K562 (cell line): ENCODE results near the gene PCSK6. TPM values are rescaled to one million over a fixed set of nuclear protein-coding genes. Genes with fewer than 3 reads are reported as not detected.

Experiments
- ATAC-seq: fragments of 200-7000 bp; cut with Tn5 transposase; 3 replicates; pipeline ENCODE4 v1.9.1; 2020; ENCODE audit warnings: moderate library complexity
- BruUV-seq: library from RNA; stranded (reverse); fragments of 400-500 nt; replicated peaks from 2 replicates; lab custom pipeline; 2021; lab: Mats Ljungman, UMichigan
- CTCF ChIA-PET: fragments of 300-600 bp; formaldehyde crosslinking; extraction: SDS; loops from one replicate; lab custom pipeline; 2021; ENCODE audit warnings: low intra/inter-chr PET ratio; lab: Yijun Ruan, JAX
- POLR2A ChIA-PET: fragments of 300-600, 350-650 bp; sonication (Branson Sonifier 250); formaldehyde crosslinking; extraction: SDS; loops from one replicate; lab custom pipeline; 2021; ENCODE audit warnings: antibody characterized with exemption, inconsistent platforms; lab: Yijun Ruan, JAX
- DNase-seq, 4 experiments: peaks; one replicate each; pipeline versions ENCODE4 v3.0.0 to v3.0.0-alpha.2; 2011 to 2018; ENCODE audit warnings: low spot score in 3 of 4, mixed read lengths in 3 of 4; ENCODE audit errors: extremely low read depth in 1 of 4
- FAIRE-seq: peaks from 2 replicates; lab custom pipeline; 2011; peaks lifted over from hg19 to GRCh38; lab: Jason Lieb, UNC
- H2AFZ ChIP-seq: 2 replicates; pipeline ENCODE4 v1.6.0; 2011; ENCODE audit warnings: low read depth, low read length, control low read depth, inconsistent platforms
- H3K27ac ChIP-seq: fragments of 200-600 bp; 3 replicates; pipeline ENCODE4 v1.8.0; 2011; ENCODE audit warnings: low read depth, mild to moderate bottlenecking, control low read depth, inconsistent platforms, low read length, moderate library complexity, mixed read lengths; ENCODE audit errors: extremely low read depth
- H3K27me3 ChIP-seq, 2 experiments: fragments of 300-600 bp in 1 of 2; 2 replicates in 1 of 2; 3 replicates in 1 of 2; pipeline versions ENCODE4 v1.6.0 to v1.8.0; 2011; ENCODE audit warnings: inconsistent platforms in 2 of 2, low read length in 2 of 2, mild to moderate bottlenecking in 1 of 2, mixed read lengths in 1 of 2, moderate library complexity in 1 of 2; ENCODE audit not compliant: control insufficient read depth in 2 of 2, insufficient read depth in 2 of 2
- H3K36me3 ChIP-seq: fragments of 300-600 bp; 3 replicates; pipeline ENCODE4 v1.8.0; 2011; ENCODE audit warnings: mild to moderate bottlenecking, low read length, inconsistent platforms; ENCODE audit not compliant: control insufficient read depth, insufficient read depth
- H3K4me1 ChIP-seq, 2 experiments: fragments of 200-600 bp in 1 of 2; replicated peaks in 1 of 2; 2 replicates in 1 of 2; 3 replicates in 1 of 2; pipeline versions ENCODE4 v1.5.1 to v1.8.0; 2011; ENCODE audit warnings: inconsistent platforms in 2 of 2, low read length in 2 of 2, mild to moderate bottlenecking in 1 of 2, mixed read lengths in 1 of 2, moderate library complexity in 1 of 2; ENCODE audit not compliant: control insufficient read depth in 2 of 2, insufficient read depth in 2 of 2
- H3K4me2 ChIP-seq: 2 replicates; pipeline ENCODE4 v1.6.1; 2011; ENCODE audit warnings: low read length, control low read depth, inconsistent platforms, mixed read lengths; ENCODE audit not compliant: insufficient read depth
- H3K4me3 ChIP-seq: fragments of 200-600 bp; sonication (generic), shearing (Covaris generic); 2 replicates; pipeline ENCODE4 v1.5.1; 2016; ENCODE audit warnings: control low read depth, inconsistent platforms
- H3K79me2 ChIP-seq: fragments of 200-600 bp; 3 replicates; pipeline ENCODE4 v1.8.0; 2011; ENCODE audit warnings: low read length, inconsistent platforms; ENCODE audit not compliant: control insufficient read depth, insufficient read depth
- H3K9ac ChIP-seq, 2 experiments: 2 replicates each; pipeline versions ENCODE4 v1.6.0 to v1.6.1; 2011; ENCODE audit warnings: low read depth in 2 of 2, low read length in 2 of 2, control low read depth in 1 of 2, inconsistent platforms in 1 of 2, mild to moderate bottlenecking in 1 of 2, mixed read lengths in 1 of 2; ENCODE audit not compliant: insufficient read depth in 1 of 2
- H3K9me1 ChIP-seq: one replicate; pipeline ENCODE4 v1.6.0; 2011; ENCODE audit warnings: inconsistent platforms, mild to moderate bottlenecking, low read length, moderate library complexity; ENCODE audit not compliant: control insufficient read depth, insufficient read depth
- H3K9me3 ChIP-seq: replicated peaks from 2 replicates; pipeline ENCODE4 v1.5.1; 2011; ENCODE audit warnings: low read depth, low read length, inconsistent platforms; ENCODE audit not compliant: control insufficient read depth, insufficient read depth
- H4K20me1 ChIP-seq: replicated peaks from 2 replicates; pipeline ENCODE4 v1.6.1; 2011; ENCODE audit warnings: low read length, inconsistent platforms, mixed read lengths; ENCODE audit not compliant: control insufficient read depth, insufficient read depth
- CBX8 ChIP-seq: fragments of 200-600 bp; sonication (generic); IDR thresholded peaks from 2 replicates; pipeline ENCODE4 v1.6.1; 2012; ENCODE audit warnings: borderline replicate concordance, mixed run types, low read depth, mild to moderate bottlenecking, moderate library complexity, mixed read lengths, low read length, control low read depth, inconsistent platforms; ENCODE audit not compliant: poor library complexity, severe bottlenecking; ENCODE audit errors: extremely low read depth
- DIDO1 ChIP-seq: fragments of 450-650 bp; IDR thresholded peaks from 2 replicates; pipeline ENCODE4 v1.6.1; 2016; ENCODE audit warnings: low read depth, missing biosample characterization, missing genetic modification characterization
- EGR1 ChIP-seq: fragments of 450-650 bp; conservative IDR thresholded peaks from 2 replicates; pipeline ENCODE4 v1.6.1; 2017; ENCODE audit warnings: mild to moderate bottlenecking
- FOXK2 ChIP-seq, 2 experiments: fragments of 450-650 bp; IDR thresholded peaks in 1 of 2; conservative IDR thresholded peaks in 1 of 2; 2 replicates each; pipeline ENCODE4 v1.6.1; 2016; ENCODE audit warnings: low read depth in 2 of 2, mild to moderate bottlenecking in 1 of 2
- KDM5B ChIP-seq: fragments of 200-600 bp; sonication (generic); IDR thresholded peaks from 2 replicates; pipeline ENCODE4 v1.6.1; 2012; ENCODE audit warnings: low read depth, mild to moderate bottlenecking, moderate library complexity, low read length, control low read depth, inconsistent platforms; ENCODE audit not compliant: insufficient replicate concordance
- LARP7 ChIP-seq: fragments of 450-650 bp; IDR thresholded peaks from 2 replicates; pipeline ENCODE4 v1.6.1; 2016
- MTA1 ChIP-seq: fragments of 450-650 bp; IDR thresholded peaks from 2 replicates; pipeline ENCODE4 v1.6.1; 2017; ENCODE audit warnings: borderline replicate concordance
- TARDBP ChIP-seq: fragments of 450-650 bp; IDR thresholded peaks from 2 replicates; pipeline ENCODE4 v1.6.1; 2016
- ZMIZ1 ChIP-seq, 2 experiments: fragments of 150-350 bp in 1 of 2; IDR thresholded peaks; 2 replicates each; pipeline ENCODE4 v1.6.1; 2012 to 2016; ENCODE audit warnings: low read depth in 2 of 2, low read length in 2 of 2, mild to moderate bottlenecking in 1 of 2, moderate library complexity in 1 of 2
- WGBS: fragments of 100-300 bp; shearing (Covaris generic); methylation state at CpG from one replicate; pipeline ENCODE4 v1.1.6; 2016; ENCODE audit warnings: low coverage, mixed read lengths; ENCODE audit not compliant: insufficient coverage; ENCODE audit errors: missing lambda C conversion rate; 5-methylcytosine and 5-hydroxymethylcytosine counted together
- in situ Hi-C: fragments of 300-500 bp; cut with MboI; formaldehyde crosslinking; loops from 4 replicates; pipeline ENCODE4 v1.15.0; 2018; ENCODE audit warnings: inconsistent platforms, mixed read lengths
- intact Hi-C: fragments of 100-400 bp; cut with micrococcal nuclease; formaldehyde crosslinking; loops from 2 replicates; pipeline ENCODE4 v1.14.2; 2022
- polyA plus RNA-seq, 8 experiments: library from polyadenylated mRNA; depleted of rRNA in 4 of 8; stranded (reverse) in 5 of 8; unstranded in 3 of 8; fragments of >200 nt; fragmentation: Nextera tagmentation in 2 of 8; fragmentation: Illumina TruSeq in 1 of 8; extraction: Ambion mirVana in 2 of 8; extraction: Trizol in 1 of 8; gene quantifications; 2 replicates each; pipeline versions ENCODE4 v1.2.1 to v1.2.3, GENCODE V29; 2011 to 2014; ENCODE audit warnings: inconsistent platforms in 1 of 8, missing spikeins in 1 of 8
- total RNA-seq, 7 experiments: library from RNA; depleted of rRNA in 6 of 7; stranded (reverse); fragments of >200 nt in 6 of 7; fragmentation: Illumina TruSeq in 2 of 7; extraction: Trizol in 2 of 7; gene quantifications; 2 replicates each; pipeline versions ENCODE4 v1.2.1 to v1.2.3, GENCODE V29; 2011 to 2021; ENCODE audit warnings: low replicate concordance in 1 of 7
- TF ChIP-seq, protein P1 (sequence below): sonication (generic); formaldehyde crosslinking; IDR thresholded peaks from 2 replicates; pipeline ENCODE4 v1.4.0; 2020; ENCODE audit warnings: mild to moderate bottlenecking, missing genetic modification reagents
- TF ChIP-seq, protein P2 (sequence below): fragments of 250-450 bp; sonication (Bioruptor Pico); IDR thresholded peaks from 2 replicates; pipeline ENCODE4 v1.5.0; 2021
- TF ChIP-seq, protein P3 (sequence below): fragments of 200-400 bp; formaldehyde crosslinking; IDR thresholded peaks from 2 replicates; pipeline ENCODE4 v1.6.1; 2017; ENCODE audit warnings: mild to moderate bottlenecking, low read depth, low read length, moderate library complexity

The PCSK6 gene
- total and polyA plus RNA-seq, 9 of the 15 experiments (the other 6 are each of a cell fraction or from before 2014, with no cell fraction given) = 2.2 to 32.6 (median 14.5) TPM

DNA sequence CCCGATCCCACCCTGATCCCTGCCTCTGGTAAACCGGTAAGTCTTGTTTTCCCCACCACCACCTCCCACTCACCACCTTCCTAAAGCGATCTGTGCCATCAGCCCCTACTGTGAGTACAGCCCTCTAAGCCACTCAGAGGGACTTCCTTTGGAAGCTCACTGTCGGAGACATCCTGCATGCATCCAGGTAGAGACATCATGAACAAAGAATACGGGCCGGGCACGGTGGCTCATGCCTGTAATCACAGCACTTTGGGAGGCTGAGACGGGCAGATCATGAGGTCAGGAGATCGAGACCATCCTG lies 13.7 kb upstream of the PCSK6 start:
- CTCF ChIA-PET = no interaction called here
- Histone ChIP-seq H3K4me3 (no peak overlapping the region), H3K27me3 (peaks cover 4 to 39% of the 10 kb centered on the region in 2 experiments; a peak in 4 of 5 replicates), H3K36me3 (no peaks in the 10 kb centered on the region), H3K79me2 (no peaks in the 10 kb centered on the region), H3K9me3 (no peaks in the 10 kb centered on the region), H4K20me1 (no peaks in the 10 kb centered on the region), H2AFZ (no peak overlapping the region), H3K9ac (no peak overlapping the region), H3K4me2 (no peak overlapping the region), H3K27ac (no peak overlapping the region), H3K4me1 (peaks cover 11 to 13% of the 10 kb centered on the region in 2 experiments; a peak in 4 of 5 replicates), H3K9me1 (peaks cover 3% of the 10 kb centered on the region)
- in situ Hi-C loops (no loop called here), intact Hi-C loops (loop anchor here (2.0 kb wide), 1 partner anchor 202 kb away; no protein-coding TSS in a partner anchor)
- POLR2A ChIA-PET = interaction anchor here (1.0 kb wide), 1 partner anchor 52 kb away, joined by 4 read pairs; no protein-coding TSS in a partner anchor
- DNase-seq (no peak), FAIRE-seq (no peak), ATAC-seq (no peak)
- 21% methylated on average over 9 of the region's 9 CpGs for WGBS
- no TSS peak for BruUV-seq
- TF ChIP-seq, protein P1, sequence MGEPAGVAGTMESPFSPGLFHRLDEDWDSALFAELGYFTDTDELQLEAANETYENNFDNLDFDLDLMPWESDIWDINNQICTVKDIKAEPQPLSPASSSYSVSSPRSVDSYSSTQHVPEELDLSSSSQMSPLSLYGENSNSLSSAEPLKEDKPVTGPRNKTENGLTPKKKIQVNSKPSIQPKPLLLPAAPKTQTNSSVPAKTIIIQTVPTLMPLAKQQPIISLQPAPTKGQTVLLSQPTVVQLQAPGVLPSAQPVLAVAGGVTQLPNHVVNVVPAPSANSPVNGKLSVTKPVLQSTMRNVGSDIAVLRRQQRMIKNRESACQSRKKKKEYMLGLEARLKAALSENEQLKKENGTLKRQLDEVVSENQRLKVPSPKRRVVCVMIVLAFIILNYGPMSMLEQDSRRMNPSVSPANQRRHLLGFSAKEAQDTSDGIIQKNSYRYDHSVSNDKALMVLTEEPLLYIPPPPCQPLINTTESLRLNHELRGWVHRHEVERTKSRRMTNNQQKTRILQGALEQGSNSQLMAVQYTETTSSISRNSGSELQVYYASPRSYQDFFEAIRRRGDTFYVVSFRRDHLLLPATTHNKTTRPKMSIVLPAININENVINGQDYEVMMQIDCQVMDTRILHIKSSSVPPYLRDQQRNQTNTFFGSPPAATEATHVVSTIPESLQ (CRISPR knock-in tag) = no peak
- TF ChIP-seq EGR1 = no peak
- TF ChIP-seq, protein P2, sequence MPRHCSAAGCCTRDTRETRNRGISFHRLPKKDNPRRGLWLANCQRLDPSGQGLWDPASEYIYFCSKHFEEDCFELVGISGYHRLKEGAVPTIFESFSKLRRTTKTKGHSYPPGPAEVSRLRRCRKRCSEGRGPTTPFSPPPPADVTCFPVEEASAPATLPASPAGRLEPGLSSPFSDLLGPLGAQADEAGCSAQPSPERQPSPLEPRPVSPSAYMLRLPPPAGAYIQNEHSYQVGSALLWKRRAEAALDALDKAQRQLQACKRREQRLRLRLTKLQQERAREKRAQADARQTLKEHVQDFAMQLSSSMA (CRISPR knock-in tag) = no peak
- TF ChIP-seq DIDO1 = no peak
- TF ChIP-seq FOXK2 (conservative IDR thresholded peaks at IDR 0.05 in 1 of 2, IDR thresholded peaks at IDR 0.05 in 1 of 2; ENCODE audit: low read depth in 2 of 2) = no peak
- no peak for TF ChIP-seq CBX8
- TF ChIP-seq, protein P3, sequence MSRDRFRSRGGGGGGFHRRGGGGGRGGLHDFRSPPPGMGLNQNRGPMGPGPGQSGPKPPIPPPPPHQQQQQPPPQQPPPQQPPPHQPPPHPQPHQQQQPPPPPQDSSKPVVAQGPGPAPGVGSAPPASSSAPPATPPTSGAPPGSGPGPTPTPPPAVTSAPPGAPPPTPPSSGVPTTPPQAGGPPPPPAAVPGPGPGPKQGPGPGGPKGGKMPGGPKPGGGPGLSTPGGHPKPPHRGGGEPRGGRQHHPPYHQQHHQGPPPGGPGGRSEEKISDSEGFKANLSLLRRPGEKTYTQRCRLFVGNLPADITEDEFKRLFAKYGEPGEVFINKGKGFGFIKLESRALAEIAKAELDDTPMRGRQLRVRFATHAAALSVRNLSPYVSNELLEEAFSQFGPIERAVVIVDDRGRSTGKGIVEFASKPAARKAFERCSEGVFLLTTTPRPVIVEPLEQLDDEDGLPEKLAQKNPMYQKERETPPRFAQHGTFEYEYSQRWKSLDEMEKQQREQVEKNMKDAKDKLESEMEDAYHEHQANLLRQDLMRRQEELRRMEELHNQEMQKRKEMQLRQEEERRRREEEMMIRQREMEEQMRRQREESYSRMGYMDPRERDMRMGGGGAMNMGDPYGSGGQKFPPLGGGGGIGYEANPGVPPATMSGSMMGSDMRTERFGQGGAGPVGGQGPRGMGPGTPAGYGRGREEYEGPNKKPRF = no peak
- no peak for TF ChIP-seq MTA1
- no peak for TF ChIP-seq KDM5B
- TF ChIP-seq ZMIZ1 (IDR thresholded peaks at IDR 0.05; ENCODE audit: low read depth in 2 of 2, low read length in 2 of 2) = no peak
- TF ChIP-seq LARP7 = no peak
- TF ChIP-seq TARDBP = no peak
